Common myeloid progenitor, CD34-positive (primary cell): ENCODE data around the gene PTF1A.
"Not testable (repeated sequence)": the region's sequence is repeated elsewhere in the genome, so short reads cannot be mapped to it uniquely, and the experiment has no call there.

Experiments used
- CTCF ChIA-PET: fragments of 350-600 bp; sonication (Branson Sonifier 250); formaldehyde crosslinking; loops from one replicate; lab custom pipeline; 2021; ENCODE audit warnings: antibody characterized with exemption; lab: Charles Lee
- POLR2A ChIA-PET: fragments of 350-600 bp; sonication (Branson Sonifier 250); formaldehyde crosslinking; loops from one replicate; lab custom pipeline; 2021; ENCODE audit warnings: antibody characterized with exemption; lab: Charles Lee
- DNase-seq, 3 donors: peaks; one replicate each; pipeline versions ENCODE4 v3.0.0 to v3.0.0-alpha.2; 2013
- H3K27ac ChIP-seq, 2 experiments: 1 replicate in 1 of 2; 2 replicates in 1 of 2; pipeline ENCODE4 v1.7.0; 2013; ENCODE audit warnings: inconsistent platforms in 2 of 2, low read length in 2 of 2, mild to moderate bottlenecking in 2 of 2, low read depth in 1 of 2, moderate library complexity in 1 of 2; ENCODE audit not compliant: severe bottlenecking in 2 of 2, insufficient read depth in 1 of 2, poor library complexity in 1 of 2
- H3K27me3 ChIP-seq, 5 experiments: replicated peaks in 2 of 5; 1 replicate in 3 of 5; 2 replicates in 2 of 5; pipeline versions ENCODE4 v1.6.1 to v1.7.0; 2013; ENCODE audit warnings: low read length in 4 of 5, mild to moderate bottlenecking in 2 of 5, moderate library complexity in 2 of 5, inconsistent platforms in 1 of 5; ENCODE audit not compliant: insufficient read depth in 5 of 5, control insufficient read depth in 4 of 5
- H3K36me3 ChIP-seq, 4 experiments: 1 replicate in 2 of 4; 2 replicates in 2 of 4; pipeline versions ENCODE4 v1.6.1 to v1.7.0; 2013; ENCODE audit warnings: low read length in 3 of 4, control low read depth in 1 of 4, mild to moderate bottlenecking in 1 of 4; ENCODE audit not compliant: control insufficient read depth in 4 of 4, insufficient read depth in 4 of 4
- H3K4me1 ChIP-seq, 4 experiments: 1 replicate in 3 of 4; 2 replicates in 1 of 4; pipeline versions ENCODE4 v1.6.1 to v1.7.1; 2013; ENCODE audit warnings: low read length in 3 of 4, mild to moderate bottlenecking in 3 of 4, control low read depth in 1 of 4, inconsistent platforms in 1 of 4, moderate library complexity in 1 of 4; ENCODE audit not compliant: control insufficient read depth in 4 of 4, insufficient read depth in 4 of 4; ENCODE audit errors: control extremely low read depth in 1 of 4
- H3K4me3 ChIP-seq, 7 experiments: 1 replicate in 4 of 7; 2 replicates in 3 of 7; pipeline versions ENCODE4 v1.5.1 to v1.7.0; 2013; ENCODE audit warnings: mild to moderate bottlenecking in 7 of 7, low read length in 6 of 7, moderate library complexity in 6 of 7, inconsistent platforms in 2 of 7, low read depth in 2 of 7, control low read depth in 1 of 7; ENCODE audit not compliant: insufficient read depth in 4 of 7, control insufficient read depth in 1 of 7; ENCODE audit errors: extremely low read depth in 1 of 7
- H3K9me3 ChIP-seq, 5 experiments: 1 replicate in 4 of 5; 2 replicates in 1 of 5; pipeline versions ENCODE4 v1.6.1 to v1.7.1; 2013; ENCODE audit warnings: low read length in 4 of 5, mild to moderate bottlenecking in 2 of 5, inconsistent platforms in 1 of 5, low read depth in 1 of 5, moderate library complexity in 1 of 5; ENCODE audit not compliant: control insufficient read depth in 4 of 5, insufficient read depth in 2 of 5; ENCODE audit errors: control extremely low read depth in 1 of 5
- WGBS: methylation state at CpG from one replicate; pipeline ENCODE4 v1.1.5; 2013; ENCODE audit not compliant: insufficient coverage; 5-methylcytosine and 5-hydroxymethylcytosine counted together

Gene PTF1A

DNA sequence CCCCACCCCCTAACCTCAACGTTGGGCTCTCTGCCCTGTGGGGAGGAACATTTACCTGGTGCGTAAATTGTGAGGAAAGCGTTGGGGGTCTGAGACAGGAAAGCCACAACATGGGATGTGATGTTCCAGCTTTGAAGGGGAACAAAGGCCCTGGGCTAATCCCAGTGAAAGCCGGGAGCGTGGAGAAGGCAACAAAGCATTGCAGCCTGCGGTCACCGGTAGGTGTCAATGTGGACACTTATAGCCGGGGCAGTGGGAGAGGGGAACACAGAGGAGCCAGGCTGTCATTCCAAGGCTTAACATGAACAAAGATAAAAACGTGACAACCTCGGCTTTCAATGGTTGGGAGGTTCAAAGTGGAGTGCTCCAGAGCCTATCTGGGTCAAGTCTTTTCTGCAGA, 12.7 kb downstream of the PTF1A start:
- H3K4me1 ChIP-seq: no peaks in the 10 kb centered on the region
- H3K27ac ChIP-seq: no peak overlapping the region
- 5% methylated on average over 8 of the region's 10 CpGs for WGBS
- ChIA-PET CTCF (no interaction called here), POLR2A (no interaction called here)
- peaks cover 34 to 88% (median 58%) of the 10 kb centered on the region in 5 experiments for H3K27me3 ChIP-seq
- DNase-seq: no peak
- no peaks in the 10 kb centered on the region for H3K9me3 ChIP-seq
- H3K36me3 ChIP-seq: no peaks in the 10 kb centered on the region
- no peak overlapping the region for H3K4me3 ChIP-seq

DNA sequence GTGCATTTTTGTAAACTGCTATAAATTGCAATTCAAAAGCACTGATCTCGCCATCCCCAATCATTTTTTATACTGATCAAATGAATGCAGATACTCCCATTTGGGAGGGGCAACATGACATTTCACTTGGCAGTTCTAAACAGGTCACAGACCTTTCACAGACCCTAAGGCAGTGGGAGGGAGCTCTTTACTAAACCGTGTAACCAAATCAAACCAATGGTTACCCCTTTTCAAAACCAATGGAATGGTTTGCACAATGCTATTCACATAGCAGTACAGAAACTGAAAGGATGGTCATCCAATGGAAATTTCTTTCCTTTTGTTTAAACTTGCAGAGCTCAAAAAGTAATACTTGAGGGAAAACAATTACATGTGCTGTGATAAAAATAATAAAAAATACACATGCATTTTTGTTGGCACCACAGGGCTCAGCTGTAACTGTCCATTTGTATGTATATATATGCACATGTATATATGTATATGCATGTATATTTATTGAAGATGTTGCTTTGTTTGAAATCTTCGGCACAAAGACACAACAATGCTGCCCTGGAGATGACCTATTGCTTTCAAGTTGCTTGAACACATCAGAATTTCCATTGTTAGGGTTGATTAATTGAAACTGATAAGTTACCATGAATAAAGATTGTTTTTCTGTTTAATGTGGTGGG, 14.0 kb downstream of the PTF1A start:
- Histone ChIP-seq H3K9me3 (no peaks in the 10 kb centered on the region), H3K27me3 (peaks cover 29 to 79% (median 48%) of the 10 kb centered on the region in 5 experiments), H3K4me1 (no peaks in the 10 kb centered on the region), H3K27ac (no peak overlapping the region), H3K36me3 (no peaks in the 10 kb centered on the region), H3K4me3 (no peak overlapping the region)
- 65% methylated on average over 3 of the region's 3 CpGs for WGBS
- ChIA-PET CTCF (no interaction called here), POLR2A (interaction anchor here (0.6 kb wide), 1 partner anchor 16 kb away, joined by 3 read pairs; no protein-coding TSS in a partner anchor)
- DNase-seq: no peak

DNA sequence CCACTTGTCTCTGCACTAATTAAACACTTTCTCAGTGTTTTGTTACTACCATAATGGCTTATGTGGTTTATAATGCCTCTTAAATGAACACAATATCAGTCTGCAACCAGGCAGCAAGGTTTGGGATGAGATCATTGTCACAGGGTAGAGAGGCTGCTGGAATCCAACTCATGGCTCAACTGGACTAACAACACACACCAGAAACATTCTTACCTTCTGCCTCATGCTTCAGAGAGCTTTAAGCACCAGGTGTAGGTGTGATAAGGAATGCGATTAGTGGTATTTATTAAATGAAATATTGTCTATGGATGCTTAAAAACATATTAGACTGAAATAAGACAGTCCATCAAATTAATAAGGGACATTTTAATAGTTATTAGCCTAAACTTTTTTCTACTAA, 25.4 kb downstream of the PTF1A start:
- ChIA-PET POLR2A (no interaction called here), CTCF (no interaction called here)
- H3K27ac ChIP-seq: no peak overlapping the region

DNA sequence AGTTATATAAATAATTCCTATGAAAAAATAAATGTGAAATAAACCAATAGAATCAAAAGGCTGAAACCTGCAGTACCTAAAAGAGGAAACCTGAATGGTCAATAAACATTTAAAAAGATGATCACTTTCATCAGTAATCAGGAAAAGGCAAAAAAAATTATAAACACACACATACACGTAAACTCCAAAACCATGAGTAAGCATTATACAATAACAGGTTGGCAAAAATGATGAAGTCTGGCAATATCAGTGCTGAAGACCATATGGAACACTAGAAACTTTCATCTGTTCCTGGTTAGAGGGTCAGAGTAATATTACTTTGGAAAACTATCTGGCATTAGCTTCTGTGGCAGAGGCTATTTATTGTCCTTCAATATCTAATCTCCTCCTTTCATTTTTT, 38.5 kb downstream of the PTF1A start:
- WGBS: no CpG with 5 or more reads among the region's 1 CpG
- no peaks in the 10 kb centered on the region for H3K36me3 ChIP-seq
- H3K4me1 ChIP-seq: no peaks in the 10 kb centered on the region
- no peak overlapping the region for H3K4me3 ChIP-seq
- H3K9me3 ChIP-seq: no peaks in the 10 kb centered on the region
- no peaks in the 10 kb centered on the region for H3K27me3 ChIP-seq
- no peak for DNase-seq
- POLR2A ChIA-PET: no interaction called here
- H3K27ac ChIP-seq: no peak overlapping the region
- CTCF ChIA-PET: no interaction called here

More for the DNA sequence above, 25.4 kb downstream of the PTF1A start:
- Histone ChIP-seq H3K4me1 (no peaks in the 10 kb centered on the region), H3K9me3 (peaks cover 0 to 3% (median 0%) of the 10 kb centered on the region in 5 experiments), H3K36me3 (no peaks in the 10 kb centered on the region), H3K4me3 (no peak overlapping the region), H3K27me3 (peaks cover 0 to 20% (median 9%) of the 10 kb centered on the region in 5 experiments)
- whole genome bisulfite sequencing: no CpG with 5 or more reads among the region's 1 CpG
- DNase-seq: no peak

DNA sequence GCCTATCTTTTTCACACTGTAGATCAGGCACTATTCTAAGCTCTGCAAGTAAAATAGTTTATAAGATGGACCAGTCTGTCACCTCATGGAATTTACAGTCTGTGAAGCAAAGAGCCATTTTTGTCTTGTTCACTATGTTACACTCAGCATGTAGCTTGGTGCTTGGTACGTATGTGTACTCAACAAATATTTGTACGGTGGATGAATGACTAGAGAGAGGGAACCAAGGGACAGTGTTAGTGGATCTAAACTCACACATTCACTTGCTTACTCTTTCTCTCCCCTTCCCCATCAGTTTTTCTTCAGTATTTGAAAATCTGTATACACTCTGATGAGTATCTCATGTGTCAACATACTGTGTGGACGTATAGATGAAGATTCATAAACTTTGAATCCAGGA, 45.9 kb downstream of the PTF1A start:
- 94% methylated on average over 2 of the region's 3 CpGs for WGBS
- POLR2A ChIA-PET: no interaction called here

DNA sequence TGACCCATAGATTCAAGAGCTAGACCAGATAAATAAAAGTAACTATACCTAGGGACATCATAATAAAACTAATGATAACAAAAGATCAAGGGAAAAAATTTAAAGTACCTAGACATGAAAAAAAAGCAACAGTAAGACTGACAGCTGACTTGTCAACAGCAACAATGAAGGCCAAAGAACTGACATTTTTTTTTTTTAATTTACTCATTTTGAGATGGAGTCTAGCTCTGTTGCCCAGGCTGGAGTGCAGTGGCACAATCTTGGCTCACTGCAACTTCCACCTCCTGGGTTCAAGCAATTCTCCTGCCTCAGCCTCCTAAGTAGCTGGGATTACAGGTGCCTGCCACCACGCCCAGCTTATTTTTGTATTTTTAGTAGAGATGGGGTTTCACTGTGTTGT, 49.7 kb downstream of the PTF1A start:
- H3K4me3 ChIP-seq, H3K36me3 ChIP-seq, H3K27me3 ChIP-seq, CTCF ChIA-PET, H3K9me3 ChIP-seq, H3K4me1 ChIP-seq, H3K27ac ChIP-seq, DNase-seq, POLR2A ChIA-PET: not testable (repeated sequence)
- WGBS: no CpG with 5 or more reads among the region's 1 CpG

More for the DNA sequence above, 45.9 kb downstream of the PTF1A start:
- peaks cover 0 to 2% (median 0%) of the 10 kb centered on the region in 5 experiments for H3K9me3 ChIP-seq
- no peaks in the 10 kb centered on the region for H3K27me3 ChIP-seq
- CTCF ChIA-PET: no interaction called here
- no peaks in the 10 kb centered on the region for H3K36me3 ChIP-seq
- H3K4me3 ChIP-seq: no peak overlapping the region
- H3K27ac ChIP-seq: no peak overlapping the region
- no peaks in the 10 kb centered on the region for H3K4me1 ChIP-seq
- no peak for DNase-seq
